ENCODE measurements around the gene ATRN.
"Not testable (repeated sequence)": the region's sequence is repeated elsewhere in the genome, so short reads cannot be mapped to it uniquely, and the experiment has no call there.

Gene ATRN

DNA sequence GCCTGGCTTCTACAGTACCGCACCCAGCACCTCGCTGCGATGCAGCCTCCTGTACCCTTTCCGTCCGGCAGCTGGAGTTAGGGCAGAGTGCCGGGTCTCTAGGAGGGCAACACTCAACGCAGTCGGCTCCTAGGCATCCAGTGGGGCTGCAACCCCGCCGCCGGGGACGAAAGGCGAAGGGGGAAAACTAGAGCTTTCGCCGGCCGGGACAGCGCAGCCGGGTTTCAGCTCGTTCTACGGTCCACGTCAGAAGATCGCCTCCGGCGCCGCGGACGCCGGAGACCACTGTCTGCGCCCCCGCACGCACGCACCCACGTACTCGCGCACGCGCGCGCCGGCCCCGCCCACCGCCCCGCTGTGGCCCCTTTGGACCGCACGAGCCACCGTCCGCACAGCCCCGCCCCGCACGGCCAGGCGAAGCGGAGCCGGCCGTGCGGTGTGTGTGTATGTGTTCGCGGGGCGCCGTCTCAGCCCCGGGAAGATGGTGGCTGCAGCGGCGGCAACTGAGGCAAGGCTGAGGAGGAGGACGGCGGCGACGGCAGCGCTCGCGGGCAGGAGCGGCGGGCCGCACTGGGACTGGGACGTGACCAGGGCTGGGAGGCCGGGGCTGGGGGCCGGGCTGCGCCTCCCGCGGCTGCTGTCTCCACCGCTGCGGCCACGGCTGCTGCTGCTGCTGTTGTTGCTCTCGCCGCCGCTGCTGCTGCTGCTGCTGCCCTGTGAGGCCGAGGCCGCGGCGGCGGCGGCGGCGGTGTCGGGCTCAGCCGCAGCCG, at the start of gene ATRN:
ATRN (plus strand) TSS at position 392 of the 770 bp plus-strand sequence; CDS start at position 482, 90 bp downstream.
- DNase-seq: peak; percentile 96

DNA sequence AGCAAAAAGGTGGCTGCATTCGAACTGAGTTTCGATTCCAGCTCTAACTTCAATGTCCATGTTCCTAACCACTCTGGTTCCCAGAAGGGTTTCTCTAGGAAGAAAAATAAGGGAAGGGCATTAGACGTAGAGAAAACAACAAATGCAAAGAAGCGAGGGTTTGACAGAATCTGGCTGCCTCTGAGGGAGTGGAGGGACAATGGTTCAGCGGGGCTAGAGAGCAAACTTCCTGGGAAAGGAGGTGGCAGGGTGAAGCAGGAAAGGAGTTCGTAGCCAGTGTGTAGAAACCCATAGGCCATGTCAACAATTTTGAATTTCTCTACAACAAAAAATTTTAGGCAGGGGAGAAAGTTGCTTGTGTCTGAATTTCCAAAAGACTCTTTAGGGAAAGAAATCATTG, 48.8 kb upstream of the ATRN start:
- no peak for DNase-seq

DNA sequence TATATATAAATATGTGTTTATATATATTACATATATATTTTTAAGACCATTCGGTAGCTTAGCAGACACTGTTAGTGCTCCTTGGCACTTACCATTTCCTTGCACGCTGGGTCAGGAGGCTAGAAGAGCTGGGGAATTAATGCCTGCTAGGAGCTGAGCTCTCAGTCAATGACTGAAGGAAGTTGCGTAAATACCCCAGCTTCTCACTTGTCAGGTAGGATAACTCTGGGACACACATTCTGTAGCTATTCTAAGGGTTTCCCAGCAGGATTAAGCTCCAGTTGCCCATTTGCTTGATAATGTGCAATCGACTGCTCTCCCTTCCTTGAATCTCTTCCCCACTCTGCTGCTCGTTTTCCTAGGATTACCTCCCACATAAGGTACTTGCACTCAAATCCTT, 47.7 kb upstream of the ATRN start:
- no peak for DNase-seq

DNA sequence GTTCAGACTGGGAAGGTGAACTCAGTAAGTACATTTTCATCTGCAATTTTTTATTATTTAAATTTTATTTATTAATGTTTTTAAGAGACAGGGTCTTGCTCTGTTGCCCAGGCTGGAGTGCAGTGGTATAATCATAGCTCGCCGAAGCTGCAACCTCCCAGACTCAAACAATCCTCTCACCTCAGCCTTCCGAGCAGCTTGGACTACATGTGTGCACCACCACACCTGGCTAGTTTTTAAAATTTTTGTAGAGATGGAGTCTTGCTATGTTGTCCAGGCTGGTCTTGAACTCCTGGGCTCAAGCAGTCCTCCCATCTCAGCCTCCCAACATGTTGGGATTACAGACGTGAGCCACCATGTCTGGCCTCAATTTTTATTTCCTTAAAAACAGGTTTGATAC, 44.1 kb upstream of the ATRN start:
- DNase-seq: not testable (repeated sequence)

DNA sequence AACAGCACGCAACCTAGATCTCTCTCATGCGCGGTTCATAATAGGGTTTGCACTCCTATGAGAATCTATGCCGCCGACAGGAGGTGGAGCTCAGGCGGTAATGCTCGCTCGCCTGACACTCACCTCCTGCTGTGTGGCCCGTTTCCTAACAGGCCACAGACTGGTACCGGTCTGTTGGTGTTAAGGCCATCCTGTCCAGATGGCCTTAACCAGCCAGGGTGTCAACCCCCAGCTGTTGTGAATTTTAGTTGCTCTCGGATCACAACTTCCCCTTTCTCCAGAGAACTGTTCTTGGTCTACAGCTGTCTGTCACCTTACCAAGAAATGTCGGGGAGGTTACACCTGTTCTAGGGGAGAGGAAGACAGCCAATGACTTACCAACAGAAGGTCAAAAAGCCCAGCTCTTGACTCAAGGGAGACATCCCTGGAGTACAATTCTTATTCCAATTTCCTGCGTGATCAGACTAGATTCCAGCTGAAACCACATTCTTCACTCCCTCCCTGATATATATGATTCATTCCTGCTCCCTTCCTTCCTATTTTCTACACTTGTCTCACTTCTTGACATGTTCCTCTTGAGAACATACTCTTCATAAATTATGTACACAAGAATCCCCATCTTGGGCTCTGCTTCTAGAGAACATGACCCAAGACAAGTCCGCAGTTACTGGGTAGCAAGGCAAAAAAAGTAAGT, 40.3 kb upstream of the ATRN start:
- no peak for DNase-seq

DNA sequence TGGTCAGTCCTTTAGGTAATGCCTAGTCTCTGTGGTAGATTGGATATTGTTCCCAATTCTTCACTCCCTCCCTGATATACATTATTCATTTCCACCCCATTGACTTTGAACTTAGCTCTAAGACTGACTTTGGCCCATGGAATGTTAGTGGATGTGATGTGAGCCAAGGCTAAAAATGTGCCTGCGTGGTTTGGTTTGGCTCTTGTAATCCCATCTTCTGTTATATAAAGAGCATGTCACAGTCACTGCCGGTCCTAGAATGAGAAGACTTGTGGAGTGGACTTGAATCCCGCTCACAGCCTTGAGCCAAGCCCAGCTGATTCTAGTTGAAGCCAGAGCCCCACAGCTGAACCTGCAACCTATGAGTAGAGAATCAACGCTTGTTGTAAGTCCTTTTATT, 39.7 kb upstream of the ATRN start:
- no peak for DNase-seq

DNA sequence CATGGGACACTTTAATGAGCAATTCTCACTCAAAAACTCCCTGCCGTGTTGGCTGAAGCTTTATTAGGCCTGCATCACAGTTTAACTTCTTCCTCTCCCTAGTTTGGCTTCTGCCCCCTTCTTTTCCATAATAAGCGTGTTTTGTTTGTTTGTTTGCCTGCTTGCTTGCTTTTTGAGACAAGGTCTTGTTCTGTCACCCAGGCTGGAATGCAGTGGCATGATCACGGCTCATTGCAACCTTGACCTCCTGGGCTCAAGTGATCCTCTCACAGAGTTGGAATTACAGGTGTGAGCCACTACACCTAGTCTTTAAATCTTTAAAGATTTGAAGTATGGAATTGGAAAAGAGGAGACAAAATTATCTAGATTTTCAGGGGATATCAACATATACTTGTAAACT, 38.0 kb upstream of the ATRN start:
- no peak for DNase-seq

DNA sequence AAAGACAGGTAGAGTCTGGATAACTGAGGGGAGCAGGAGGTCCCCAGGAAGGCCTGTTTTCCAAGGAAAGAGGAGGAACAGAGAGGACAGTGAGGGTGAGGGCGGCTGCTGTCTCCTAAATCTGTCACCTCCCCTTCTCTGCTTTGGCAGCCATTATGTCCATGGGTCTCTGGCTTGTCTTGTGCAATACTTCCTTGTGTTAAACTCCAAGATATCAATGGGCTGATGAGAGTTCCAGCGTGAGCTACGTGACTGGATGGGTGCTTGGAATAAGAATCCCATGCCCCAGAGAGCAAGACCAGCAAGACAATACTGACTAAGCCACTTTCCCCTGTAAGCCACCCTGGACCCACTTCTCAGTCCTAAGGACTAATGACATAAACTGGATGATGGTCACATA, 37.1 kb upstream of the ATRN start:
- no peak for DNase-seq

DNA sequence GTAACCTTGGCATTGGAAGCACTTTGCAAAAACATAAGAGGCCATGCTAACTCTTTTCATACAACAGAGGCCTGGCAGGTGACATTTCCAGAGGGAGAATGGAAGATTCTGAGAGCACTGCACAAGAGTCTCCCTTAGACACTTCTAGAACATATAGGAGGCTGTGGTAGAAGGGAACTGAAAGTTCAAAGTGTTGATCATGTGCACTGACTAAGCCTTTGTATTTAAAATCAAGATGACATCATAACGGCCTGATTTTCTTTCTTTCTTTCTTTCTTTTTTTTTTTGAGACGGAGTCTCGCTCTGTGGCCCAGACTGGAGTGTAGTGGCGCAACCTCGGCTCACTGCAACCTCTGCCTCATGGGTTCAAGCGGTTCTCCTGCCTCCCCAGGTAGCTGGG, 36.6 kb upstream of the ATRN start:
- DNase-seq: no peak

DNA sequence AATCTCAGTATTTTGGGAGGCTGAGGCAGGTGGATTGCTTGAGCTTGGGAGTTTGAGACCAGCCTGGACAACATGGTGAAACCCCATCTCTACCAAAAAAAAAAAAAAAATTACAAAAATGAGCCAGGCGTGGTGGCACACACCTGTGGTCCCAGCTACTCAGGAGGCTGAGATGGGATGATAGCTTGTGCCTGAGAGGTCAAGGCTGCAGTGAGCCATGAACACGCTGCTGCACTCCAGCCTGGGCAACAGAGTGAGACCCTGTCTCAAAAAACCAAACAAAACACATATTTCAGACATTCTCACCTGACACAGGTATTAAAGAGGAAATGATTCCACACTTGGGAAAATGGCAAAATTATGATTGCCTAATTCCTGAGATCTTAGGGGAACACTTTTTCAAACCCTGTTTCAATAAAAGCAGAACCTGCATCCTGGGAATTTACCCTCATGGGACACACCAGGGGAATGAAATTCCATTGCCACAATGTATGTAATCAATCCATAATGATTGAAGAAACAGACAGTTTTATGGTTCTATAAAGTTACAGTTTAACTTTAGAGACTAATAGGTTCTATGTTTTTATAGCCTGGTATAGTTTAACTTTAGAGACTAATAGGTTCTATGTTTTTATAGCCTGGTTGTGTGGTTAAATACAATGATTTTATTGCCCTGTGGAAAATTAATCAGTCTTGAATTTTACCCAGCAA, 33.8 kb upstream of the ATRN start:
- no peak for DNase-seq

DNA sequence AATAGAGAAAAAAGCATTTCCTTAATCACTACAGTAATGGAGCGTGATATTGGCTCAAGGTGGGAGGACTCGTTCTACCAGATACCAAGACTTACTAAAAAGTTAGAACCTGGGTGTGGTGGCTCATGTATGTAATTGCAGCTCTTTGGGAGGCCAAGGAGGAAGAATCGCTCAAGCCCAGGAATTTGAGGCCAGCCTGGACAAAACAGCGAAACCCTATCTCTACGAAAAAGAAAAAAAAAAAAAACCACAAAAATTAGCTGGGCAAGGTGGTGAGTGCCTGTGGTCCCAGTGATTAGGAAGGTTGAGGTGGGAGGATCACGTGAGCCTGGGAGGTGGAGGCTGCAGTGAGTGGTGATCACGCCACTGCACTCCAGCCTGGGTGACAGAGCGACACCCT, 24.0 kb upstream of the ATRN start:
- no peak for DNase-seq

DNA sequence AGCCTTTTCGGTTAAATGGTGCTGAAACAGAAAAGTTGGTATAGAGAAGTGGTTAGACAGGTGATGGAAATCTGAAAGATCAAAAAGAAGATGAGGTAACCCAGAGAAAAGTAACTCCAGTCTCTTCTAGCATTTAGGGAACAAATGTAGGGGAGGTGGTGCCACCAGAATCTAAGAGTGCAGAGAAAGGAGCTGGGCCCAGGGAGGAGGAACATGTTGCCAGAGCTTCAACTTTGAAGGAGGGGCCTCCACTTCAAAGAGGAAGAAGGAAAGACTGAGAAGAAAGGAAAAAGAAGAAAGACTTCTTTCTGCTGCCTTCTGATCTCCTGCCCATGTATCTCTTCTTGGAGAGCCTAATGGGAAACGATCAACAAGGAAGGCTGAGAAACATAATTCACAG, 23.5 kb upstream of the ATRN start:
- no peak for DNase-seq

DNA sequence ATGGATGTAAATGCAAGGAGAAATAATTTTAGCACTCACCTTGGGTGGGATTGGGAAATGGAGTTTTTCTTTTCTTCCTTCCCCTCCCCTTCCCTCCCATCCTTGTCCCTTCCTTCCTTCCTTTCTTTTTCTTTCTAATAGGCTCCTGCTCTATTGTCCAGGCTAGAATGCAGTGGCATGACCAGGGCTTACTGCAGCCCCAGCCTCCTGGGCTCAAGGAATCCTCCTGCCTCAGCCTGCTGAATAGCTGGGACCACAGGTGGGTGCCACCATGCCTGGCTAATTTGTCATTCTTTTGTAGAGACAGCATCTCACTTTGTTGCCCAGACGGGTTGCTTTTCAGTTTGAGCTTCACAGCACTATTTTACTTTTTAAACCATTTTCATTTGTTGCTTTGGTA, 21.5 kb upstream of the ATRN start:
- DNase-seq: no peak

DNA sequence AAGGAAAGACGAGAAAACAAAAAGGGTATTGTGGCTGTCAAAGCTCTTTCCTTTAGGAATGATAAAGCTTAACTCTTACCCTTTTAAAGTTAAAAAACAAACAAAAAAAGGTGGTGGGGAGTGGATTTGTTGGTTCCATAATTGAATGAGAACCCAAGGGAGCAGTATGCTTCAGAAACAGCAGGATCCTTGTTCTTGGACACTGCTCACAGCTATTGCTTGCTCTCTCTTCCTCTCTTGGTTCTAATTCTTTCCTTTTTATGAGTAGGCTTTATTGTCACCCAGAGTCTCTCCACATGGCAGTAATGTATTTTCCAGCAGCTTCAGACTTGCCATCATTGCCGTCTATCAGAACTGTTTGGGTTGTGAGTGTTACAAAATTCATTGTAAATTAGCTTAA, 18.7 kb upstream of the ATRN start:
- DNase-seq: no peak

DNA sequence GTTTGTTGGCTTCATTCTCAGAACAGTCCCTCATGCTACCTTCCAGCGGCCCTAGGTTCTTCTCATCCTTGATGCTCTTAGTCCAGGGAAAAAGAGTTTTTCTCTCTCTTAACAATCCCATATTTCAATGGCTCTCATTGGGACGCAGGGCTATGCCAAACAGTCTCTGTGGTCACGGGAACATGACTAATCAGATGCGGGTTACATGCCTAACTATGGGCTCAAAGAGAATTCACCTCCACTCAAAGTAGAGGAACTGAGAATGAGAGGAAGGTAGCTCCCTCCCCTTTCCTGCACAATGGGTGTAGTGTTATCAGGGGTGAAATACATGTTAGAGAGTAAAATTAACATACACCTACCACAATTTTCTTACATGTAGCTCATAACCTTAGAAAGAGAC, 18.1 kb upstream of the ATRN start:
- no peak for DNase-seq

DNA sequence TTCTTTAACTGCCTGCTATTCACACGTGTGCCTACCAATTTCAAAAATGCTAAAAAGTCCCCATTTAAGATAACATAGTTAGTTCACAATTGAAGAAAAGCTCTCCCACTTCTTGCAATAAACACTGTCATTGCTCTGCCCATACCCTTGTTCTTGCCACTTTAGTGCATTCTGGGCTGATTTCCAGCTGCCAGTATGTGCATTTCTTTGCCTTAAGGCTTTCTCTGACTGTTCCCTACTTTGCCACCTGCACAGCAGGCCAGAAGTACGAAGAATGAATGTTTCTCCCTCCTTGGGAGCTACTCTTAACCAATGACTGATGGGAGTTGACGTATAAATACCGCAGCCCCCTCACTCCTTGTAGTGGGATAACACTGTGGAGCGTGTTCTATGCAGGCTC, 16.0 kb upstream of the ATRN start:
- DNase-seq: no peak

DNA sequence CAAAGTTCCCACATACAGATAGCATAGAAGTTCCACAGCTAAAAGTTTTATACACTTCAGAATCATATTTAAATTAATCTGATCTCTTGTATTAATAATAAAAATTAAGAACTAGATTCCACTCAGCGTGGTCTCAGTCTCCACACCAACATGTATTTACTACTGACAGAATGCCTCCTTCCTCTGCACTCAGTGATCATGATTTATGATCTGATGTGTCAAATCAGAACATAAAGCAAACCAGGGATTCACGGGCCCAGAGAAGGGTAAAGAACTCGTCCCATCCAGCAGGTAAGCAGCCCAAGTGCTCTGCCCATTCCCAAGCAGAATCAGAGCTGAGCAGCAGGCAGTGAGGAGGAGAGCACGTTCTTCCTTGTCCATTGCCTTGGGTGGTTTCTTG, 14.2 kb upstream of the ATRN start:
- no peak for DNase-seq

DNA sequence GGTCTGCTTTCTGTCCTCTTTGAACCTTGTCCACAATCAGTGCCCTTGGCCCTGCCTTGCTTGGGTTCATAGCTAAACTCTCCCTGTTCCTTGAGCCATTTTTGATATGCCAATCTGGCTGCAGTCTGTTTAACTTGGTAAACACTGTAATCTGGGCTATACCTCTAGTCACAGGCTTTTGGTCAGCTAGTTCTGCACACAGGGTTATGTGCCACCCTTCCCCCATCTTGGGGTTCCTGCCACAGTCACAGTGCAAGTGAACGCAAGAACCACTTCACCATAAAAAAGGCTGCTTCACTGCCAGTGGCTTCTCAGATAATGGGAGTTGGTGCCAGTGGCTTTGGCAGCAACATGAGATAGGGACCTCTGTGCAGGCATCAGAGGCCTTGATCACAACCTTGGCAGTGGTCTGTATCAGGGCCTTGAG, 10.9 kb upstream of the ATRN start:
- no peak for DNase-seq

DNA sequence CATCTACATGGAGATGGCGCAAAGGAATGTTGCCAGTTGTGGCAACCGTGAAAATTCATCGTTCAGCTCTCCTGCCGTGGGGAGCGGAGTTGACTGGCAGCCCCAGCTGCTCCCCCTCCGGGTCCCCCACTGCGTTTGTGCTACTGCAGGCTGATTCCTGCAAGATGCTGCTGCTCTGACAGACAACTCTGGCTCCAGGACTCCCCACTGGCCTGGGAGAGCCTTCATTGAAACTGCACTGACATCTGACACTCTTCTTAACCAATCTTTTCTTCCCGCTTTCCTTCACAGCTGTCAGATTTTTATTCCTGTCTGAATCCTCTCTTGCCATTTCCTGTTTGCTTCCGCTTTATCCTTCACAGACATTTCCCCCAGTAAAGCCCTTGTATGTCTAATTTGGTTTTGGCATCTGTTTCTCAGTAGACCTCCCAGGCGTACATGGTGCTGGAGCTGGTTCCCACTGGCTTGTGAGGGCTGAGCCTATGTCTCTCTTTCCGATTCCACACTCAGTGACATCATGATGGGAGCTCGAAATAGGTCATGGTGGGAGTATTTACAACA, 9.5 kb upstream of the ATRN start:
- DNase-seq: no peak

DNA sequence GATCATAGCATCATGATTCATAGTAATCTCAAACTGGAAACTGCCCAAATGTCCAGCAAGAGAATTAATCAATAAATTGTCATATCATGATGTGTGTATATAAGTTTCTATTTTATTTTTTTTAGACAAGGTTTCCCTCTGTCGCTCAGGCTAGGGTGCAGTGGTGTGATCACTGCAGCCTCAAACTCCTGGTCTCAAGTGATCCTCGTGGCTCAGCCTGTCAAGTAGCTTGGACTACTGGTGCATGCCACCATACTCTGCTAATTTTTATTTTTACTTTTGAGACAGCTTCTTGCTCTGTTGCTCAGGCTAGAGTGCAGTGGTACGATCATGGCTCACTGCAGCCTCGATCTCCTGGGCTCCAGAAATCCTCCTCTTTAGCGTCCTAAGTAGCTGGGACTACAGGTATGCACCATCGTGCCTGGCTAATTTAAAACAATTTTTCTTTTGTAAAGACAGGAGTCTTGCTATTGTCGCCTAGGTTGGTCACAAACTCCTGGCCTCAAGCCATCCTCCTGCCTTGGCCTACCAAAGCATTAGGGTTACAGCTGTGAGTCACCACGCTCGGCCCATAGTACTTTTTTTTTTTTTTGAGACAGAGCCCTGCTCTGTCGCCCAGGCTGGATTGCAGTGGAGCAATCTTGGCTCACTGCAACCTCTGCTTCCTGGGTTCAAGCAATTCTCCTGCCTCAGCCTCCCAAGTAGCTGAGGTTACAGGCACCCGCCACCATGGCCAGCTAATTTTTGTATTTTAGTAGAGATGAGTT, 8.7 kb upstream of the ATRN start:
- DNase-seq: no peak

DNA sequence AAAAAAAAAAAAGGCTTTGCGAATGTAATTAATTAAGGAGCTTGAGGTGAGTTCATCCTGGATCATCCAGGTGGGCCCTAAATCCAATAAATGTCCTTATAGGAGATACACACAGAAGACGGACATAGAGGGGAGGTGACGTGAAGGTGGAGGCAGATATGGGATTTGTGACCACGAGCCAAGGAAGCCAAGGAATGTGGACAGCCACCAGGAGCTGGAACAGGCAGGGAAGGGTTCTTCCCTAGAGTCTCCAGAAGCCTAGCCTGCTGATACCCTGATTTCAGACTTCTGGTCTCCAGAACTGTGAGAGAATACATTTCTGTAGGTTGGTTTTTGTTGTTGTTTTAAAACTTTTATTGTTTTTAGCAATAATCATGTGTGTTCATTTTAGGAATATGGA, 6.7 kb upstream of the ATRN start:
- DNase-seq: no peak

DNA sequence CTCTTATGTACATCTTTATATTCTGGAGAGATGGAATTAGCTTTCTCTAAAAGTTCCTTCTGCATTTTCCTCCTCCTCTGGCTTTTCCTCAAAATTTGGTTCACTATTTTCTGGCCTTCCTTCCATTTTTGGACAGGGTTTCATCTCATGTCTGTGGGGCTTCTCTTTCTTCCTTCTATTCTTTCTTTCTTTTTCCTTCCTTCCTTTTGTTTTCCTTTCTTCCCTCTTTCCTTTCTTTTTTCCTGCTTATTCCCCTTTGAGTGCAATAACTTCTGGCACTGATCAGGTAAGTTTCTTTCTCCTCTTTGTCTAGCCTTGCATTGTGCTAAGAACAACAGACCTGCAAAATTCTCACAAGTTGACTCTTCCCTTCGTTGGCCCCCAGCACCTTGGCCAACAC, 5.5 kb upstream of the ATRN start:
- no peak for DNase-seq

DNA sequence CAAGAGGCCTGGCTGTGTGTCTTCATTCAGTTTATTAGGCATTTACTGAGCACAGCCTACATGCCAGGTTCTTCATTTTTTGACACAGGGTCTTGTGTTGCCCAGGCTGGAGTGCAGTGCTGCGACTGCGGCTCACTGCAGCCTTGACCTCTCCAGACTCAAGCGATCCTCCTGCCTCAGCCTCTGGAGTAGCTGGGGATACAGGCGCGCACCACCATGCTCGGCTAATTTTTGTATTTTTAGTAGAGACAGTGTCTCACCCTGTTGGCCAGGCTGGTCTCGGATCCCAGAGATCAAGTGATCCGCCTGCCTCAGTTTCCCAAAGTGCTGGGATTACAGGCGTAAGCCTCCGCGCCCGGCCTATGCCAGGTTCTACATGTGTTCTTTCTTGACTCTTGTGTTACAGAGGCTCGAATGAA, 601 bp upstream of the ATRN start:
- peak; percentile 3 for DNase-seq
